SK-N-MC (cell line): ENCODE results near the gene LRRC70.

Source experiments
- EZH2 ChIP-seq: fragments of 200-600 bp; sonication (generic); IDR thresholded peaks from one replicate; pipeline ENCODE4 v1.6.1; 2017; ENCODE audit warnings: antibody characterized with exemption
- FOXP2 ChIP-seq: optimal IDR thresholded peaks from 2 replicates; pipeline ENCODE3; 2011; ENCODE audit warnings: mild to moderate bottlenecking, moderate library complexity; ENCODE audit not compliant: insufficient read depth; ENCODE audit errors: extremely low read length, control extremely low read depth
- POLR2AphosphoS5 ChIP-seq: IDR thresholded peaks from 2 replicates; pipeline ENCODE4 v1.6.1; 2012; ENCODE audit warnings: mild to moderate bottlenecking, low read depth, low read length, borderline replicate concordance

DNA sequence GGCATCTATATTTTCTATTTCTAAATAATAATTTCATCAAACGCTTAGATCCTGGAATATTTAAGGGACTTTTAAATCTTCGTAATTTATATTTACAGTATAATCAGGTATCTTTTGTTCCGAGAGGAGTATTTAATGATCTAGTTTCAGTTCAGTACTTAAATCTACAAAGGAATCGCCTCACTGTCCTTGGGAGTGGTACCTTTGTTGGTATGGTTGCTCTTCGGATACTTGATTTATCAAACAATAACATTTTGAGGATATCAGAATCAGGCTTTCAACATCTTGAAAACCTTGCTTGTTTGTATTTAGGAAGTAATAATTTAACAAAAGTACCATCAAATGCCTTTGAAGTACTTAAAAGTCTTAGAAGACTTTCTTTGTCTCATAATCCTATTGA, 1.1 kb downstream of the LRRC70 start:
- TF ChIP-seq POLR2AphosphoS5 (no peak), EZH2 (no peak), FOXP2 (no peak)
